ENCODE measurements around the gene CYBC1.

GRCh38 chr17:82452162-82452561 is 1.6 kb upstream of the CYBC1 start:
- TF ChIP-seq CTCF (IDR thresholded peaks at IDR 0.05 in 2 of 3, conservative IDR thresholded peaks at IDR 0.05 in 1 of 3; ENCODE audit: borderline replicate concordance in 1 of 3, insufficient read depth in 1 of 3, low read depth in 2 of 3, low read length in 2 of 3) (no peak), POLR2AphosphoS5 (IDR thresholded peaks at IDR 0.05; ENCODE audit: low read depth, low read length) (no peak), FOSL1 (IDR thresholded peaks at IDR 0.05; ENCODE audit: low read depth) (no peak), MAX (IDR thresholded peaks at IDR 0.05) (no peak), REST (IDR thresholded peaks at IDR 0.05; ENCODE audit: low read depth) (no peak), ATF3 (IDR thresholded peaks at IDR 0.05) (no peak), ZNF274 (IDR thresholded peaks at IDR 0.05; ENCODE audit: low read depth, low read length) (no peak), ZFX (IDR thresholded peaks at IDR 0.05) (no peak), SIN3A (IDR thresholded peaks at IDR 0.05; ENCODE audit: low read depth) (no peak), JUND (IDR thresholded peaks at IDR 0.05) (no peak), POLR2A (IDR thresholded peaks at IDR 0.05; ENCODE audit: borderline replicate concordance, extremely low read depth, insufficient read depth, insufficient read length) (no peak), SP1 (IDR thresholded peaks at IDR 0.05; ENCODE audit: low read depth) (no peak)

Data from HCT116 (cell line).